ENCODE measurements around the gene SIK2. TPM values are rescaled to one million over a fixed set of nuclear protein-coding genes. Genes with fewer than 3 reads are reported as not detected.
"Not testable (repeated sequence)": the region's sequence is repeated elsewhere in the genome, so short reads cannot be mapped to it uniquely, and the experiment has no call there.

SIK2 gene
- total RNA-seq, 4 donors from 2014 or later, result 20.7 to 35.0 (median 26.8) TPM

DNA sequence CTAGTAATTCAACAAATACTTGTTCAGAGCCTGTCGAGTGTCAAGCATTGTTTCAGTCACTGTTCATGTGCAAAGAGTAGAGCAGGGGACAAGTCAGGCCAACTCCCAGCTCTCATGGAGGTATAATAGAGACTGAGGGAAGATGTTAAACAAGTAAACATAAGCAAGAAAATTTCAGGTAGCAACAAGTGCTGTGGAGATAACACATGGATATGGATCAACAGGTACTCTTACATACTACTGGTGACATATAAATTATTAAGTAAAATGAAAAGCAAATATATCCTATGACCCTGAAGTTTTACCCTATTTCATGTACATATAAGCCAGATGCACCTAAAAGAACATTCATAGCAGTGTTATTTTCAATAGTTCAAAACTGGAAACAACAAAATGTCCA lies 42.7 kb downstream of the SIK2 start:
- WGBS, 2 donors, result 84 to 93% methylated on average over 1 of the region's 1 CpG
- H3K36me3 ChIP-seq, result no peaks in the 10 kb centered on the region
- DNase-seq, result no peak
- TF ChIP-seq, protein P1, sequence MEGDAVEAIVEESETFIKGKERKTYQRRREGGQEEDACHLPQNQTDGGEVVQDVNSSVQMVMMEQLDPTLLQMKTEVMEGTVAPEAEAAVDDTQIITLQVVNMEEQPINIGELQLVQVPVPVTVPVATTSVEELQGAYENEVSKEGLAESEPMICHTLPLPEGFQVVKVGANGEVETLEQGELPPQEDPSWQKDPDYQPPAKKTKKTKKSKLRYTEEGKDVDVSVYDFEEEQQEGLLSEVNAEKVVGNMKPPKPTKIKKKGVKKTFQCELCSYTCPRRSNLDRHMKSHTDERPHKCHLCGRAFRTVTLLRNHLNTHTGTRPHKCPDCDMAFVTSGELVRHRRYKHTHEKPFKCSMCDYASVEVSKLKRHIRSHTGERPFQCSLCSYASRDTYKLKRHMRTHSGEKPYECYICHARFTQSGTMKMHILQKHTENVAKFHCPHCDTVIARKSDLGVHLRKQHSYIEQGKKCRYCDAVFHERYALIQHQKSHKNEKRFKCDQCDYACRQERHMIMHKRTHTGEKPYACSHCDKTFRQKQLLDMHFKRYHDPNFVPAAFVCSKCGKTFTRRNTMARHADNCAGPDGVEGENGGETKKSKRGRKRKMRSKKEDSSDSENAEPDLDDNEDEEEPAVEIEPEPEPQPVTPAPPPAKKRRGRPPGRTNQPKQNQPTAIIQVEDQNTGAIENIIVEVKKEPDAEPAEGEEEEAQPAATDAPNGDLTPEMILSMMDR (IDR thresholded peaks at IDR 0.05), result no peak
- TF ChIP-seq POLR2A (IDR thresholded peaks at IDR 0.05), result no peak
- no peaks in the 10 kb centered on the region for H3K9me3 ChIP-seq
- no peak overlapping the region for H3K27ac ChIP-seq
- H3K4me1 ChIP-seq, result peaks cover 0 to 4% of the 10 kb centered on the region in 2 donors
- intact Hi-C loops (cut with DNase I), result no loop called here
- no peak overlapping the region for H3K4me3 ChIP-seq (replicated peaks in 1 of 3)
- no peaks in the 10 kb centered on the region for H3K27me3 ChIP-seq

DNA sequence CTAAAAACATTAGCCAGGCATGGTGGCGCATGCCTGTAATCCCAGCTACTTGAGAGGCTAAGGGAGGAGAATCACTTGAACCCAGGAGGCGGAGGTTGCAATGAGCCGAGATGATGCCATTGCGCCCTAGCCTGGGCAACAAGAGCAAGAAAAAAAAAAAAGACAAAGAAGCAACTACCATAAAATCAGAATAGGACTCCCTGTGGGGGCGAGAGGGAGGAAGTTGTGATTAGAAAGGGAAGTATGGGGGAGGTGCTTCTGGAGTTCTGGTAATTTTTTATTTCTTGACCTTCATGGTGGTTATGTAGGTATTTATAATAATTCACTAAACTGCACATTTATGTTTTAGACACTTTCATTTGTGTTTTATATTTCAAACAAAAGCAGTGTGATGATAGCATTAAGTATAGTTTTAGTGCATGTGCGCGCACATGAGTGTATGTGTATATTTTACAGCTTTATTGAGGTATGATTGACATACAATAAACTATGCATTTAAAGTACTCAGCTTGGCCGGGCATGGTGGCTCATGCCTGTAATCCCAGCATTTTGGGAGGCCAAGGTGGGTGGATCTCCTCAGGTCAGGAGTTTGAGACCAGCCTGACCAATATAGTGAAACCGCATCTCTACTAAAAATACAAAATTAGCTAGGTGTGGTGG lies 43.5 kb downstream of the SIK2 start:
- Histone ChIP-seq H3K27me3 (no peaks in the 10 kb centered on the region), H3K27ac (no peak overlapping the region), H3K36me3 (no peaks in the 10 kb centered on the region), H3K9me3 (no peaks in the 10 kb centered on the region), H3K4me3 (replicated peaks in 1 of 3) (no peak overlapping the region), H3K4me1 (no peaks in the 10 kb centered on the region)
- TF ChIP-seq, protein P1 (IDR thresholded peaks at IDR 0.05), result no peak
- TF ChIP-seq POLR2A (IDR thresholded peaks at IDR 0.05), result no peak
- DNase-seq, result no peak
- intact Hi-C loops (cut with DNase I), result no loop called here
- 94 to 96% methylated on average over 9 of the region's 9 CpGs for WGBS, 2 donors

DNA sequence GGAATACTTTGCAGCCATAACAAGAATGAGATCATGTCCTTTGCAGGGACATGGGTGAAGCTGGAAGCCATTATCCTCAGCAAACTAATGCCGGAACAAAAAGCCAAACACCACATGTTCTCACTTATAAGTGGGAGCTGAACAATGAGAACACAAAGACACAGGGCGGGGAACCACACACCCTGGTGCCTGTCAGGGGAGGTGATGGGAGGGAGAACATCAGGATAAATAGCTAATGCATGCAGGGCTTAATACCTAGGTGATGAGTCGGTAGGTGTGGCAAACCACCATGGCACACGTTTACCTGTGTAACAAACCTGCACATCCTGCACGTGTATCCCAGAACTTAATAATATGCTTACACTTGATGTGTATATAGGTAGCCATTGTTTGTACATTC lies 49.1 kb downstream of the SIK2 start:
- DNase-seq; H3K27ac ChIP-seq; H3K27me3 ChIP-seq; H3K4me1 ChIP-seq; intact Hi-C loops (cut with DNase I); H3K36me3 ChIP-seq; H3K4me3 ChIP-seq (replicated peaks in 1 of 3); H3K9me3 ChIP-seq: not testable (repeated sequence)
- 93 to 96% methylated on average over 5 of the region's 5 CpGs for WGBS, 2 donors

DNA sequence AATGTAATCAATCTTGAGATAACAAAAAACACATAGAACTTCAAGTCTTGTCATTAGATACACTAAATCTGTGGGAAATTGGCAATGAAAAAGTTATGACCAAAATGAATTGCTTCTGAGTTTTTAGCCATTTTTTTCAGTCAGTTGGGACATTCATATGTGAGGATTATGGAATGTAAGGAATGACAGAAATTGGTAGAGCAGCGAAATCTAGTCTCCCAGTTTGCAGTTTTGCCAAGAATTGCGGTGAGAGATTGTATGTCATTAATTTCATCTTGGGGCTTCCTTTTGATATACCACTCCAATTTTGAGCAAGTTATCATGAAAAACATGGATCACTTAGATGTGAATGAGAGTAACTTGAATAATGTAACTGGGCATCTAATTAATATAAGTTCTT lies 49.9 kb downstream of the SIK2 start:
- no peak overlapping the region for H3K27ac ChIP-seq
- DNase-seq, result no peak
- no peaks in the 10 kb centered on the region for H3K27me3 ChIP-seq
- H3K4me3 ChIP-seq (replicated peaks in 1 of 3), result no peak overlapping the region
- intact Hi-C loops (cut with DNase I), result no loop called here
- peaks cover 5 to 6% of the 10 kb centered on the region in 2 donors for H3K4me1 ChIP-seq
- no peaks in the 10 kb centered on the region for H3K36me3 ChIP-seq
- TF ChIP-seq, protein P1 (IDR thresholded peaks at IDR 0.05), result no peak
- no peak for TF ChIP-seq POLR2A (IDR thresholded peaks at IDR 0.05)
- no peaks in the 10 kb centered on the region for H3K9me3 ChIP-seq
- 84% methylated on average over 2 of the region's 2 CpGs for WGBS, 2 donors

- intact Hi-C loops (cut with DNase I), result no loop called here
- no peak for DNase-seq
- TF ChIP-seq, protein P1 (IDR thresholded peaks at IDR 0.05), result no peak
These were observed 52.4 kb downstream of the SIK2 start for GRCh38 chr11:111654601-111655000.

More at GRCh38 chr11:111654601-111655000, 52.4 kb downstream of the SIK2 start:
- H3K4me1 ChIP-seq, result peaks cover 8 to 12% of the 10 kb centered on the region in 2 donors
- no peaks in the 10 kb centered on the region for H3K36me3 ChIP-seq
- H3K27ac ChIP-seq, result peak overlapping the region; percentile 21 to 45 (median 26)
- no peaks in the 10 kb centered on the region for H3K9me3 ChIP-seq
- H3K4me3 ChIP-seq (replicated peaks in 1 of 3), result no peak overlapping the region
- H3K27me3 ChIP-seq, result no peaks in the 10 kb centered on the region

Data from thyroid gland (tissue), 4 donors.